Mucosa of gallbladder (tissue), 1 donor: ENCODE results near the gene C10orf105. TPM values are rescaled to one million over a fixed set of nuclear protein-coding genes. Genes with fewer than 3 reads are reported as not detected.

Source experiments
- DNase-seq: peaks from one replicate; pipeline ENCODE4 v3.0.0-alpha.2; 2020; ENCODE audit warnings: low spot score
- total RNA-seq: library from RNA; stranded (reverse); gene quantifications from one replicate; pipeline ENCODE4 v1.2.1, GENCODE V29; 2021
- donor health status: DM: no; HTN: no; CAD: no.

Gene C10orf105
- total RNA-seq, 1 donor from 2014 or later, result 0.06 TPM

DNA sequence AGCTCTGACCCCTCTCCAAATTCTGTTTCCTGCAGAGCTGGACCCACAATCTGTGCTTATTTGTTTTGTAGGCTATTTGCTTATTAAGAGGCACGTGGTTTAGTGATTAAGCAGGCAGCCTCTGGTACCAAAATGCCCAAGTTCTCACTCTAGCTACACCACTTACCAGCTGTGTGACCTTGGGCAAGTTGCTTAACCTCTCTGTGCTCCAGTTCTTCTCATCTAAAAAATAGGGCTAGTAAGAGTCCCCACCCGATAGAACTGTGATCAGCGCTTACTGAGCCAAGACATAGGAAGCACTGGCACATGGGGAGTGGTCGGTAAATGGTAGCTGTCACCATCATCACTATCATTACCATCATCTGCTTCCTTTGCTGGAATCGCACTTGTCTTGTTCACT, 20.8 kb downstream of the C10orf105 start:
- no peak for DNase-seq

DNA sequence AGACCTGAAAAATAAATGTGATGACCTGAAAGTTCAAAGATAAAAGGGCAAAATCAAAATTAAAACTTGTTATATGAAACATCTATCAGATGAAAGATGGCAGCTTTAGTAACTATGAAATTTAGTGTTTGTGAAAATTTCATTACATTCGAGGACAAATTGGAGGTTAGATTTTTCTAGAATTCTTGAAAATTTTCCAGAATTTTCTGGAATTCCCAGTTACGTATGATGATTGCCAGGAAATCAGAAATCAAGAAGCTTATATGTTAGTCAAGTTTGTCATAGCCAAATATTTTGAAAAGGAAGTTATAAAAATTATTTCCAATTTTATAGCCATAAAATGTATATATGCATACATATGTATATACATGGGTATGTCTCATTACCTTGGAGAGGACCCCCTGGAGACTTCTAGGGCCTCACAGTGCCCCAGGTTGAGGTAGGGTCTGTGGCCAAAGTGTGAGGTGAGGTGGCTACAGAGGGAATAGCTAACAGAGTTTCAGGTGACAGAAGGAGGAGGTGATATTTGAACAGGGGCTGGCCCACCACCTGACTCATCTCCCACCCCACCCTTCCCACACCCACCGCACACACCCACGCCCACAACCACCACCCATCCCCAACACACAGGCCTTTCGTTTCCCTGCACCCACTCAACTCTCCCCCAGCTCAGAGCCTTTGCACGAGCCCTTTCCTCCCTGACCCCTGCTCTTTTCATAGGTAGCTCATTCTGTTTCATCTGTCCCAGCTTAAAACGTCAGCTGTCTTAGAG, 21.5 kb downstream of the C10orf105 start:
- DNase-seq, result no peak

DNA sequence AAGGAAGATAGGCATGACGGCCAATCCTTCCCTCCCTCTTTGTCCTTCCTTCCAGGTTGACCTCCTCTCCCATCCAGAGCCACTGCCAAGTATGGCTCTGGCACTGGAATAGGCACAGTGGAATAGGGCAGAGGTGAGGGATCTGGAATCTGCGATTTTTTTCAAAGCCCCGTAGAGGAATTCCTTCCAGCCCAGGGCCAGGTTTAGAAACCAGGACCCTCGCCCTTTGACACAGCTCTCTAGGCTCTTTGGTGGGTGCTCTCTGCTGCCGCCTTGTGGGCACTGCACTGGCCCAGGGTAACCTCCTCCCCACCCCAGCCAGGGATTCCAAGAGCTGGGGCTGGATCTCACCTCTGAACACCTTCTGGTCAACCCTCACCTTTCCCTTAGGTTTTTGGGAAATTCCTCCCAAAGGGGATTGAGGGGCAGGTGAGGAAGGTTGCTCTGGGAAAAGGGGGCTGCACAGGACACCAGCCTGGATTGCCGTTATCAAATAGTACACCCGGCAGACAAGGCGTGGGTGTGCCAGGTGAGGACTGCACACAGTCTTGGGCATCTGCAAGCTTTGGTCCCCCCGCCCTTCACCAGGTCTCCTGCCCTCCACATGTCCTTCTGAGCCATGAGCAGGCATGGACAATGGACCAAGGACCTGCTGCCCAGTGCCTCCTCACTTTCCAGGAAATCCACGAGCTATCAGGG, 22.8 kb downstream of the C10orf105 start:
- DNase-seq, result peak; percentile 67

DNA sequence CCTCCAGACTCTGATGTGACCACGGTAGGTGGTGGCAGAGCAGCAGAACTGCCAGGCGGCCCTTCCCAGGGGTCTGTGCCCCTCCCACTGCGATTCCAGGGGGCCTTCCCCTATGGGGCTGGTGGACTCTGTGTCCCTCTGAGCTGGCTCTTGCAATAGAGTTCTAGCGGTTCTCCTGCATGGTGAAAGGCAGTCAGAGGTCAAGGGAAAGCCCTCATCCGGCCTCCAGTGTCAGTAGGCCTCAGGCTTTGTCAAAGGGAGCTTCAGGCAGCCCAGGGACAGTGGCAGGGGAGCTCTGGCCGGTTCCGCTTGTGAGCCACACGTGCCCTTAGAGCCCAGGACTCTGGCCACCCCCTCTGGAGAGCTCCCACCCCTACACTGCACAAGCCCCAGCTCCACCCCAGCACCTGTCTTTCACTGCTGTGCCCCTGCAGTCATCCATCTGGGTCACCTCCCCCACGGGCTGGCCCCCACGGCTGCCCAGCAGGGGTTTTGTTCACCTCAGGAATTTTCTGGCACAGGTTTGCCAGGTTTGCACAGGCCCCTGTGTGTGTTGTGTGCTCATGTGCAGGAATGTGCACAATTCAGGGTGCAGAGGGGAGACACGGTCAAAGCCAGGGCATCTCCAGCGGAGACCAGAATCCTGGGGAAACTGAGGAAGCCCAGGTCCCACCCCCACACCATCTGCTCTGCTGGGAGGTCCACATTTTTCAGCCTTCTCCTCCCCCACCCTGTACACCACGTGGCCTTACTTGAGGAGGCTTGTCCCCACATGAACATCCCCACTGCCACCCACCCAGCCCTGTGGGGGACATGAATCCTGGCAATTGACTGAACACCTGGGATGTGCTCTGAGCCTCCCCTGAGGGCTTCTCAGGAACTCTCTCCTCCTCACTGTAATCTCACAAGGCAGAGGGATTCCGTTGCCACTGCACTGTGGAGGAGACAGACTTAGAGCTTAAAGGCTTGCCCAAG, 23.8 kb downstream of the C10orf105 start:
- DNase-seq, result no peak

- DNase-seq, result peak; percentile 46
Observed at GRCh38 chr10:71694567-71694968, 25.0 kb downstream of the C10orf105 start.

- no peak for DNase-seq
Observed at GRCh38 chr10:71694039-71694501, 25.5 kb downstream of the C10orf105 start.

DNA sequence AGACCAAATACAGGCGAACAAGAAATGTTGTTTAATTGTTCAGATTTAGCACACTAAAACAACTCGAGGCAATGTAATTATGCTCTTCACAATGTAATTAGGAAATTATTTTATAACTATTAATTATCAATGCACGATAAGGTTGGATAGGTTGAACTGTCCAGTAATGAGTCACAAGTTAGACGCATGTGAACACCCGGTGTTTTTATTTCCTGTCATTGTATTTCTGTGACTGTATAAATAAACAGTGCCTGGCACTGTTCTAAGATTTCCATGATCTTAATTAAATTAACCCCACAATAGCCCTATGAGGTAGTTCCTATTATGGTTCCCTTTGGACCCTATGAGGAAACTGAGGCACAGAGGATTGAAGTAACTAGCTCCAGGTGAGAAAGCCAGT, 26.2 kb downstream of the C10orf105 start:
- DNase-seq, result peak; percentile 31

GRCh38 chr10:71692598-71693306, 26.8 kb downstream of the C10orf105 start:
- DNase-seq, result no peak

DNA sequence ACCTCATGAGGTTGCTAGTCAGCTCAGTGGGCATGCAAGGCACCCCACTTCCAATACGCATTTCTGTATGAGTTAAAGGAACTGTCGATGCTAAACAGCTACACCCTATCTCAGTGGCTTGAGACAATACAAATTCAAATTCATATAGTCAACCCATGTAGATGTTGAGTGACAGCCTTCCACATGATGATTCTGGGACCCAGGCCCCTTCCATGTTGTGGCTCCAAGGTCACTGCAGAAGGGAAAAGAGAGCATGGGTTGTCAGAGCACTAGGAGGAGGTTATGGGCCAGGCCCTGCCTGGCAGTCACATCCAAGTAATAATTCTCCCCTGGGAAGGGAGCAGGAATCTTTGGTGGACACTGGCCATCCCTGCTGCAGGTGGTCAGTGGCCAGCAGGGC, 28.2 kb downstream of the C10orf105 start:
- no peak for DNase-seq

GRCh38 chr10:71690094-71690720, 29.4 kb downstream of the C10orf105 start:
- no peak for DNase-seq

GRCh38 chr10:71688256-71688655, 31.3 kb downstream of the C10orf105 start:
- no peak for DNase-seq

- DNase-seq, result no peak
Observed at GRCh38 chr10:71687480-71687879, 32.1 kb downstream of the C10orf105 start.

DNA sequence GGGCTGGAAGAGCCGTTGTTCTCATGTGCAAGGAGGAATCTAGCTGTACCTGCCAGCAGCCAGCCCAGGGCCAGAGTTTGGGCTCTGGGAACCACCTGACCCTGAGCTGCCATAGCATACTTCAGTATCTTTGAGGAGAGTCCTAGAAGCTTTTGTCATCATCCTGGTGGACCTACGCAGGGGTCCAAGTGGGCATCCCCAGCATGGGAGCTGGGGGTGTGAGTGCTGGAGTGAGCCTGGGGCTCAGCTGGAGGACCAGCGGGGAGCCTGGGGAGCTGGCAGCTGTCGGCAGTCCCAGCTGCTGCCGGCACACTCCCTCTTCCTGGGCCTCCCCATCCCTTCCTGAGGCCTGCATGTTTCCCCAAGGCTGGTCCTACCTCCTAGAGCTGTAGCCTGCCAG, 32.5 kb downstream of the C10orf105 start:
- no peak for DNase-seq

GRCh38 chr10:71685554-71686232, 33.9 kb downstream of the C10orf105 start:
- no peak for DNase-seq

- no peak for DNase-seq
Observed at GRCh38 chr10:71684356-71685173, 35.0 kb downstream of the C10orf105 start.

DNA sequence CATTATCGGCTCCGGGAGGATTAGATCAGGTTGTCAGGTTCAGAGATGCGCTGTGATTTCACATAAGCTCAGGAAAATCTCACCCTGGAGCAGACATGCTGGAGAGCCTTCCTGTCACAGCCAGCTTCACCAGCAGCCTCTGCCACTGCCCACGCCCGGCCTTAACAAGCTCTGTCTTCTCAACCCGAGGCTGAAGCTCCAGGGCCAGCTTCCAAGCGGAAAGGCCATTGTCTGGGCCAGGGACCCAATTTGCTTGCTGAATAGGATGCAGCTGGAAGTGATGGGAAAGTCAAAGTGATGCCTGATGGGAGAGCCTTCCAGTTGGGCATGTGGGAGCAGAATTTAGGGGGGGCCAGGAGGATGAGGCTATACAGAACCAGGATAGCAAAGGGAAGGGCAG, 36.3 kb downstream of the C10orf105 start:
- DNase-seq, result no peak

GRCh38 chr10:71681977-71682376, 37.6 kb downstream of the C10orf105 start:
- no peak for DNase-seq

GRCh38 chr10:71679425-71679824, 40.2 kb downstream of the C10orf105 start:
- DNase-seq, result no peak

DNA sequence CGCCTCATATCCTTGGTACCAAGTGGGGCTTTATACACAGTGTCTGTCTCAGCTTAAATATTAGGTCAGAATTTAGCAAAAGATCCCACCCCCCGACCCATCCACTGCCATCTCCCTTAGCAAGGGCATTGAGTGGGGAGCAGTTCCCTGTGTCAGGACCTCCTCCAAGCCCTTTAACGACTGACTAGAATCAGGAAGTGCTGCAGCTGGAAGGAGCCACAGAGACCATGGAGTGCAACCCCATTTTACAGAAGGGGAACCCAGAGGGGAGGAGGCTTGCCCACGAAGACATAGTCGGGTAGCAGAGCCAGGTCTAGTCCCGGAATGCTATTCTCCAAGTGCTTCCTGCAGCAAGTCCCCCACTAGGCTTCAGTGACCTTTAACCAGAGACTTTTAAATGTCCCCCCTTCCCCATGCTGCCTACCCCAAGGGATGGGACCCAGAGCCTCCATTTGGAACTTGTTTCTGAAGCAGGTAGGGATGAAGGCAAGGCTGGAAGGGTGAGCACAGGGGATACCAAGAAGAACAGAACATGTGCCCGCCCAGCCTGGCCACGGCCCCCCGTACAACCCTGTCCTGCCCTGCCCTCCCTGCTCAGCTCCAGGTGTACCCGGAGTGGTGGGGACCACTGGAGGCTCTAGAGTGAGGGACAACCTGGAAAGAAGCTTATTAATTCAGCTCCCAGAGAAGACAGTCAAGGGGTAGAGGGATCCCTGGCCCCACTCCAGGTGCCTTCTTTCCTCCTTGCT, 41.3 kb downstream of the C10orf105 start:
- no peak for DNase-seq
